Measurements from ENCODE around the gene PAK1IP1.
A peak's percentile ranks its signal among the peaks of the same experiment; 100 is the strongest.

Gene PAK1IP1

GRCh38 chr6:10684618-10685017 is 10.2 kb upstream of the PAK1IP1 start:
- FAIRE-seq, result no peak
- no peak for TF ChIP-seq CTCF (IDR thresholded peaks at IDR 0.05; ENCODE audit: insufficient read depth, missing control alignments)
- DNase-seq (ENCODE audit: insufficient read length, low spot score), result no peak

GRCh38 chr6:10685092-10685915 is 9.5 kb upstream of the PAK1IP1 start:
- TF ChIP-seq CTCF (IDR thresholded peaks at IDR 0.05; ENCODE audit: insufficient read depth, missing control alignments), result no peak
- DNase-seq (ENCODE audit: insufficient read length, low spot score), result no peak
- no peak for FAIRE-seq

- DNase-seq (ENCODE audit: insufficient read length, low spot score) (no peak), FAIRE-seq (no peak)
- TF ChIP-seq CTCF (IDR thresholded peaks at IDR 0.05; ENCODE audit: insufficient read depth, missing control alignments), result no peak
Measured at GRCh38 chr6:10686901-10687300, 7.9 kb upstream of the PAK1IP1 start.

GRCh38 chr6:10687582-10687981 is 7.2 kb upstream of the PAK1IP1 start:
- FAIRE-seq (no peak), DNase-seq (ENCODE audit: insufficient read length, low spot score) (no peak)
- no peak for TF ChIP-seq CTCF (IDR thresholded peaks at IDR 0.05; ENCODE audit: insufficient read depth, missing control alignments)

GRCh38 chr6:10690651-10691445 is 3.9 kb upstream of the PAK1IP1 start:
- no peak for TF ChIP-seq CTCF (IDR thresholded peaks at IDR 0.05; ENCODE audit: insufficient read depth, missing control alignments)
- FAIRE-seq (no peak), DNase-seq (ENCODE audit: insufficient read length, low spot score) (no peak)

GRCh38 chr6:10692965-10693538 is 1.7 kb upstream of the PAK1IP1 start:
- no peak for TF ChIP-seq CTCF (IDR thresholded peaks at IDR 0.05; ENCODE audit: insufficient read depth, missing control alignments)
- peak; percentile 51 for FAIRE-seq
- no peak for DNase-seq (ENCODE audit: insufficient read length, low spot score)

Measured in D721Med (cell line).